Measurements from ENCODE around the gene PKDCC.
"Not testable (repeated sequence)": the region's sequence is repeated elsewhere in the genome, so short reads cannot be mapped to it uniquely, and the experiment has no call there.

Gene PKDCC

DNA sequence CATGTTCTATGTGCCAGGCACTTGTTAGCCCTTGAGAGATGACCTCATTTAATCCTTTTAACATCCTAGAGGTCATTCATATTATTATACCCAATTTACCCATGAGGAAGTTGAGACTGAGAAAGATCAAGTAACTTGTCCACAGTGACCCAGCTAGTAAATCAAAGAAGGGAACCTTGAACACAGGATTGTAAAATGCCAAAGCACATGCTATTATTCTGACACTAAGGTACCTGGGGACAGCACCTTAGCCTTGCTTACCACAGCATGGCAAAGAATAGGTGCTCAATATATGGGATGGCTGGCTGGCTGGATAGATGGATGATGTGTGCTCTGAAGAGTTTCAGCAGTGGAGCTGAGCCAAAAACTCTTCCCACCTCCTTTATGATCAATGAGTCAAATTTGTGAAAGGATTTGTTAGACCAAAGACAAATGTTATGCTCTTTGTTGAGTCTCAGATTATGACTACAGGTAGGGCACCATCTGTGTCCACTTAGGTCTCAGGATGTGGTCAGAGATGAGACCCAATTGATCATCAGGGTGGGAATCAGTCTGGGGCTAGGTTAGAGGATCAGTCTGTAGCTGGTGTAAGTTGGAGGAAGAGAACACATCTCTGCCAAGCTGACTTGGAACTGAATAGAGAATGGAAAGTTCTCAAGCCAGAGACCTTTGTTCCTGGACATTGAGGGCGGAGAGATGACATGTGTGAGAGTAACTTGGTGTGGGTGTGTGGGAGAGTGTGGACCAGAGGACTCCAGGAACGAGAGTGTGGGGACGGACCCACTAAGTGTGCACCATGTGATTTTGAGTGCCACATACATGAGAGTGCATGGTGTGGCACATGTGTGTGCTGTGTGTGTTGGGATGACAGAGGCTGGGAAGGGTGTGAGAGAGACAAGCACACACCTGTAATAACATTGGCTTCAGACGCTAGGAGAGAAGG lies 16.3 kb upstream of the PKDCC start:
- DNase-seq = no peak

- no peak for DNase-seq
These were observed 15.6 kb upstream of the PKDCC start for GRCh38 chr2:42032224-42032620.

DNA sequence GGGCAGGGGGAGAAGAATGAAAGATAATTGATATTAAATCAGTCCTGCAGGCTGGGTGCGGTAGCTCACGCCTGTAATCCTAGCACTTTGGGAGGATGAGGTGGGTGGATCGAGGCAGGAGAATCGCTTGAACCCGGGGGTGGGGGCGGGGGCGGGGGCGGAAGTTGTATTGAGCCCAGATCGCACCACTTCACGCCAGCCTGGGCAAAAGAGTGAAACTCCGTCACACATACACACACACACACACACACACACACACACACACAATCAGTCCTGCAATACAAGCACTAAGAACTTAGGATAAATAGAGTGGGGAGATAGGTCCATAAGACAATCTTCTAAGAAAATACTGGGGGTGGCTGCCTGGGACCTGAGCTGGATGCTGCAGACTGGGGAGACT lies 15.1 kb upstream of the PKDCC start:
- DNase-seq = no peak

GRCh38 chr2:42034096-42034495 lies 13.7 kb upstream of the PKDCC start:
- DNase-seq = not testable (repeated sequence)

- no peak for DNase-seq
These were observed 12.6 kb upstream of the PKDCC start for GRCh38 chr2:42035241-42035640.

GRCh38 chr2:42036413-42036812 lies 11.4 kb upstream of the PKDCC start:
- DNase-seq = peak; percentile 44

DNA sequence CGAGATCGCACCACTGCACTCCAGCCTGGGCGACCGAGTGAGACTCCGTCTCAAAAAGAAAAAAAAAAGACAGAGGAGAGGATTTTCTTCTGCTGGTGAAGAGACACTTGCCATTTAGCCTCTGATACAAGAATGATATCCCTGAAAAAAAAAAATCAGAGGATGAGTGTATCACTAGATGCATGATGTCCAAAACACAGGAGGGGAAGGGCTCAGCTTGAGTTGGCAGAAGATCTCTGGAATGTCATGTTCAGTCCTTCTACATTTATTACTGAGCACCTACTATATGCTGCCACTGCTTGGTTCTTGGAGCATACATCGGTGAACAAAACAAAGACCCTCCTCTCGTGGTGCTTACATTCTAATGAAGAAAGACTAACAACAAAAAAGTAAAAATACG lies 10.9 kb upstream of the PKDCC start:
- DNase-seq = no peak

DNA sequence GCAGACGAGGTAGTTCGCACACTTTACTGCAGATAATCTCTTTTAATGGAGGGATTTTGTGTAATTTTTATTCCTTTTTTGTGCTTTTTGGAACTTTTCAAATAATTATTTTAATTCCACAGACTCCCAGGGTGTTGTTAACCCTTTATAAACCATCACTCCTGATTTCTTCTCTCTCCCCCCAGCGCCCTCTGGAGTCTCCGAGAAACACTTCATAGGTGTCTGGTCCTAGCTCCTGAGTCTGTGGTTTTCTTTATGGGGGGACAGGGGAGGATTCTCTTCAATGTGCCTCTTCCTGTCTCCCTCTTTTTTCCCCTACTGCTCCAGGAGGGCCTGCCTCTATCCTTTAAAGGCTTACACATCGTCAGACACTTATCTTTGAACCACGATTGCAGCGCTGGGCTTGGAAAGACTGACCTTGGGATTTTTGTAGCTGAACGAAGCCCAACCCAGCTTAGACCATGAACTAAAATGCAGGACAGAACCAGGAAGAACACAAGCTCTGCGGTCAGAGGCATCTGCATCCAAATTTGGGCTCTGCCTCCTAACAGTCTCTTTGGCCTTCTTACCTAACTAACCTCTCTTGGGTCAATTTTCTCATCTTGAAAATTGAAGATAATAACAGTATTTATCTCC lies 7.1 kb upstream of the PKDCC start:
- no peak for DNase-seq

DNA sequence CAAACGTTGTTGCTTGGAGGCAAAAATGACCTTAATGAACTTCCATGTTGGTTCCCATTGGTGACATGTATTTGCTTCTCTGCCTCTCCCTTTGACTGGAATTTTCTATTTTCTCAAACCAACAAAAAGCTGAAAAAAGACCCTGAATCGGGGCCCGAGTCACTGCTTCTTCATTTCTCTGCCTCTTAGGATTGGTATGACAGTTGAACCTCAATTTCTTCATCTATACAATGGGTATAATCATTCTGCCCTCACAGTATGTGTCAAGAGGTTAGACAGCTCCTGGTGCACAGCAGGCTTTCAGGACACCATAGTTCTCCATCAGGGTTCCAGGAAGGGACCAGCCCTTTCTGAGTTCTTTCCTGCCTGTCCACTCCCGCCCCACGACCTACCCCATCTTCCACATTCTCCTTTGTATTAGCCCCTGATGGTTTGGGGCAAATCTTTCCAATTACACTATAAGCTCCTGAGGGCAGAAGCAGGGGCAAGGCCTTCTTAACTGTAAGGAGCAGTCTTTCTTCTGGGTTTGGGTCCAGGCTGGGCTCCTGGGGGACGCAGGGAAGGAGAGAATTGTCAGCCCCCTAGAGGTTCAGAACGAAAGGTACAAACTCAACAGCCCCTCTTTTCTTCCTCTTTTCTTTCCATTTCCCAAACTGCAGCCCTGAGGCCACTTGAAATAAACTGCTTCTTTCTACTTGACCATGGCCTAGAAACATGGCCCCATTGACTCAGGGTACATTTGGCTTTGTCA lies 6.3 kb upstream of the PKDCC start:
- DNase-seq = no peak

- no peak for DNase-seq
These were observed 5.0 kb upstream of the PKDCC start for GRCh38 chr2:42042631-42043355.

DNA sequence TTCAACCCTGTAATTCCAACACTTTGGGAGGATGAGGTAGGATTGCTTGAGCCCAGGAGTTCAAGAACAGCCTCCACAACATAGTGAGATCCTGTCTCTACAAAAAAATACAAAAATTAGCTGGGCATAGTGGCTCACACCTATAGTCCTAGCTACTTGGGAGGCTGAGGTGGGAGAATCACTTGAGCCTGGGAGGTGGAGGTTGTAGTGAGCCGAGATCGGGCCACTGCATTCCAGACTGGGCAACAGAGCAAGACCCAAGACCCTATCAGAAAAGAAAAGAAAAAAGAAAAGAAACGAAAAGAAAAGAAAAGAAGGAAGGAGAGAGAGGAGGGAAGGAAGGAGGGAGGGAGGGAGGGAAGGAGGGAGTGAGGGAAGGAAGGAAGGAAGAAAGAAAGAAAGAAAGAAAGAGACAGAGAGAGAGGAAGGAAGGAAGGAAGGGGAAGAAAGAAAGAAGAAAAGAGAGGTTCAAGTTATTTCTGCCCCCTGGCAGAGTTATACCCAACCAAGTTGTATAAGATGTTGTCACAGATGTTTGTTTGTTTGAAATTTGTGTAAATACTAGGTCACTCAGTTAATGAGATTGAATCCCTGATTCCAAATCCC lies 3.9 kb upstream of the PKDCC start:
- no peak for DNase-seq

- no peak for DNase-seq
These were observed 2.9 kb upstream of the PKDCC start for GRCh38 chr2:42044939-42045338.

GRCh38 chr2:42045352-42045751 lies 2.5 kb upstream of the PKDCC start:
- no peak for DNase-seq

DNA sequence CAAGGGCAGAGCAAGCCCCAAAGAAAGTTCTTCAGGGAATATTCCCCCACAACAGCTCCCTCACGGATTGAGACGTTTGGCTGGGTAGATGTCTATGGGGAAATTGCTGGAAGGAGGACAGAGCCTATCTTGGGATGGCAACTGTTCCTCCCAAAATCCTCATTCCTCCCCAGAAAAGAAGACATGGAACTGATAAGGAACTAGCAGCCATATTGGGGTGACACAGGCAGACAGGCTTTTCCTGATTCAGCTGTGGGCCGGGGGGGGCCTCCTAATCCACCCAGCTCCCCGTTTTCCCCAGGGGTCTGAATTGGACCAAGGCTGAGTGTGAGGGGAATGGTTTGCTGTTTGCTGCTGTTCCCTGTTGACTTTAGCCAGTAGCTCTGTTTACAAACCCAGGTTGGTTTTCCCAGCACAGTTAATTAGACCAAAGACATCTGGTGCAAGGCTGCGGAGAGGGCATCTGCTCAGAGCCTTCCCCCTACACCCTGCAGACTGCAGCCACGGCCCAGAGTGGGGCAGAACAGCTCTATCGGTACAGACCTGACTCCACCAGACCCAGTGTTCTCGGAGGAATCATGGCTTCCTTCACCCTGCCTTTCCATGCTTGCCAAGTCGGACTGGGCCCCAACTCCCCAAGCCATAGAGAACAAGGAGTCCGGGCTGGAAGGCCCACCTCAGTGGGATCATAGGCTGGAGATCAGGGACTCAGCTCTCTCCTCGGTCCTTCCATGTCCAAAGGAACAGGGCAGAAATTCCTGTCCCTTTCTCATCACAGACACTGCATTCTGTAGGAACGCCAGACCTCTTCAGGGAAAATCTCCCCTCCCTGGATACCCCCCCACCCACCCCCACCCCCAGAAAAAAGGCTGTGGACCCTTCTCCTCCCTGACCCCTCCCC lies 1.7 kb upstream of the PKDCC start:
- peak; percentile 18 for DNase-seq

GRCh38 chr2:42046819-42047487 lies 868 bp upstream of the PKDCC start:
- no peak for DNase-seq

DNA sequence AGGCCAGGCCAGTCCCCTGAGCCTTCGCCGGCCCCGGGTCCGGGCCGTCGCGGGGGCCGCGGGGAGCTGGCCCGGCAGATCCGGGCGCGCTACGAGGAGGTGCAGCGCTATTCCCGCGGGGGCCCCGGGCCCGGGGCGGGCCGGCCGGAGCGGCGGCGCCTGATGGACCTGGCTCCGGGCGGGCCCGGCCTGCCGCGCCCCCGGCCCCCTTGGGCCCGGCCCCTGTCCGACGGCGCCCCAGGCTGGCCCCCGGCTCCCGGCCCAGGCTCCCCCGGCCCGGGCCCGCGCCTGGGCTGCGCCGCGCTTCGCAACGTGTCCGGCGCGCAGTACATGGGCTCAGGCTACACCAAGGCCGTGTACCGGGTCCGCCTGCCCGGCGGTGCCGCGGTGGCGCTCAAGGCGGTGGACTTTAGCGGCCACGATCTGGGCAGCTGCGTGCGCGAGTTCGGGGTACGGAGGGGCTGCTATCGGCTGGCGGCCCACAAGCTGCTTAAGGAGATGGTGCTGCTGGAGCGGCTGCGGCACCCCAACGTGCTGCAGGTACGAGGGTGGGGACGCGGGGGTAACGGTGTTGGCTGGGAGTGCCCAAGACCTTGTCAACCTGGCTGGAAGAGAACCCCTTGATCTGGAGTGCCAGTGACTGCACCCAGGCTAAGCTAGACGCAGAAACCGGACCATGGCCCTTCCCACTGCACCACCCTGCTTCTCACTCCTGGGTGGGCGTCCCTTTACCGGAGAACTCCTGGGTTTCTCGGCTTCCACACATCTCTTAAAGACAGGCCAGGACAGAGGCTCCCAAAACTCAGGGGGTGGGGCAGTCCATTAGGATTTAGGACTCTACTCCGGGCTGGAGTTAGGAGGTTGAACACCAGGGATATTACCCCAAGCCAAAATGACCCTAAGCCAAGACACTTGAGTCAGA lies 739 bp downstream of the PKDCC start:
- DNase-seq = peak; percentile 6

- DNase-seq = no peak
These were observed 1.6 kb downstream of the PKDCC start for GRCh38 chr2:42049221-42050009.

GRCh38 chr2:42050010-42050702 lies 2.3 kb downstream of the PKDCC start:
- DNase-seq = no peak
